Measurements from ENCODE around the gene PSPH. TPM values are rescaled to one million over a fixed set of nuclear protein-coding genes. Genes with fewer than 3 reads are reported as not detected.

PSPH gene
- total and polyA plus RNA-seq, 4 donors, result 5.5 to 35.9 (median 9.0) TPM

DNA sequence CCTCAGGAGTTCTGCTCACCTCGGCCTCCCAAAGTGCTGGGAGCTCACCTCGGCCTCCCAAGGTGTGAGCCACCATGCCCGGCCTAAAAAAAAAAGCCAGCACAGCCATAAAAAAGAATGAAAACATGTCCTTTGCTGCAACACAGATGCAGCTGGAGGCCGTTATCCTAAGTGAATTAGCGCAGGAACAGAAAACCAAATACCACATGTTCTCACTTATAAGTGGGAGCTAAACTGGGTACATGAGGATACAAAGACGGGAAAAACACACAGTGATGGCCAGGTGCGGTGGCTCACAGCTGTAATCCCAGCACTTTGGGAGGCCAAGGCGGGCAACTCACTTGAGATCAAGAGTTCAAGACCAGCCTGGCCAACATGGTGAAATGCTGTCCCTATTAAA, 20.9 kb downstream of the PSPH start:
- Histone ChIP-seq H3K36me3 (ENCODE audit: control insufficient read depth in 4 of 4, insufficient read depth in 3 of 4, low read depth in 1 of 4, low read length in 3 of 4) (peaks cover 0 to 3% (median 0%) of the 10 kb centered on the region in 4 donors), H3K4me3 (ENCODE audit: low read depth in 1 of 3, low read length in 3 of 3) (no peak overlapping the region), H3K9ac (ENCODE audit: low read depth in 1 of 2, low read length in 2 of 2) (no peak overlapping the region), H3K4me1 (ENCODE audit: control insufficient read depth in 4 of 4, insufficient read depth in 4 of 4, low read length in 3 of 4) (peaks cover 7 to 18% (median 15%) of the 10 kb centered on the region in 4 donors), H3K9me3 (ENCODE audit: control insufficient read depth in 4 of 4, low read length in 3 of 4) (no peaks in the 10 kb centered on the region), H3K27me3 (ENCODE audit: control insufficient read depth in 4 of 4, insufficient read depth in 4 of 4, low read length in 3 of 4) (no peaks in the 10 kb centered on the region), H3K27ac (ENCODE audit: low read depth in 1 of 2, low read length in 2 of 2) (no peak overlapping the region)
- DNase-seq (ENCODE audit: low spot score), result no peak
- WGBS, result 97% methylated on average over 8 of the region's 8 CpGs
- TF ChIP-seq, protein P1, sequence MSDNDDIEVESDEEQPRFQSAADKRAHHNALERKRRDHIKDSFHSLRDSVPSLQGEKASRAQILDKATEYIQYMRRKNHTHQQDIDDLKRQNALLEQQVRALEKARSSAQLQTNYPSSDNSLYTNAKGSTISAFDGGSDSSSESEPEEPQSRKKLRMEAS (IDR thresholded peaks at IDR 0.05), result no peak
- no peak for TF ChIP-seq GABPA (IDR thresholded peaks at IDR 0.05 in 1 of 2, conservative IDR thresholded peaks at IDR 0.05 in 1 of 2)
- no peak for TF ChIP-seq TAF1 (conservative IDR thresholded peaks at IDR 0.05)
- TF ChIP-seq RXRA (IDR thresholded peaks at IDR 0.05), result no peak
- TF ChIP-seq HNF4G (IDR thresholded peaks at IDR 0.05), result no peak
- TF ChIP-seq, protein P2, sequence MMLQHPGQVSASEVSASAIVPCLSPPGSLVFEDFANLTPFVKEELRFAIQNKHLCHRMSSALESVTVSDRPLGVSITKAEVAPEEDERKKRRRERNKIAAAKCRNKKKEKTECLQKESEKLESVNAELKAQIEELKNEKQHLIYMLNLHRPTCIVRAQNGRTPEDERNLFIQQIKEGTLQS (IDR thresholded peaks at IDR 0.05), result no peak
- TF ChIP-seq EGR1 (IDR thresholded peaks at IDR 0.05; ENCODE audit: low read depth in 2 of 2), result no peak
- TF ChIP-seq NR2F2 (IDR thresholded peaks at IDR 0.05), result no peak
- TF ChIP-seq FOXA2 (IDR thresholded peaks at IDR 0.05), result no peak

DNA sequence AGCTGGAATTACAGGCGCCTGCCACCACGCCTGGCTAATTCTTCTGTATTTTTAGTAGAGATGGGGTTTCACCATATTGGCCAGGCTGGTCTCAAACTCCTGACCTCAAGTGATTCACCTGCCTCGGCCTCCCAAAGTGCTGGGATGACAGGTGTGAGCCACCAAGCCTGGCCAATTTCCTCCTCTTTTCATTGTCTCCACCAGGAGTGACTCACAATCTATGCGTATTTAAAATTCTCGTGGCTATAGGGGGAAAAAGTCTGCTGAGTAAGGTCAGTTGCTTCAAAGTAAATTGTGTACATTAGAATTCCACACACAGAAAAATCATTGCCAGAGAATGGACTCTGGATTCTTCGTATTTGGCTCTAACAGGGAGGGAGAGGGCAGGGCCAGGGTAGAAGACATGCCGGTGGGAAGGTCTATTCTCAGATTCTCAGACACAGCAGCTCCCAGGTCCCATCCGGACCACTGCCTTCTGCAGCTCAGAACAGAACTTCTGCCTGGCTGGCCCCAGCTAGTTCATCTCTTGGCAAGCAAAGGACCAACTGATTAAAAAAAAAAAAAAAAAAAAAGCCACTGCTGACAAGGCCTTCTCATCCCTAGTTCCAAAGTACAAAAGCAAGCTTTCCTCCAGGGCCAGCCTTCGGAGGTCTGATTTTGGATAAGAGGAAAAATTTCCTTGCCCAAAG, 22.2 kb downstream of the PSPH start:
- Histone ChIP-seq H3K4me3 (ENCODE audit: low read depth in 1 of 3, low read length in 3 of 3) (no peak overlapping the region), H3K9me3 (ENCODE audit: control insufficient read depth in 4 of 4, low read length in 3 of 4) (no peaks in the 10 kb centered on the region), H3K4me1 (ENCODE audit: control insufficient read depth in 4 of 4, insufficient read depth in 4 of 4, low read length in 3 of 4) (peaks cover 7 to 18% (median 15%) of the 10 kb centered on the region in 4 donors), H3K36me3 (ENCODE audit: control insufficient read depth in 4 of 4, insufficient read depth in 3 of 4, low read depth in 1 of 4, low read length in 3 of 4) (peaks cover 0 to 3% (median 0%) of the 10 kb centered on the region in 4 donors), H3K9ac (ENCODE audit: low read depth in 1 of 2, low read length in 2 of 2) (no peak overlapping the region), H3K27ac (ENCODE audit: low read depth in 1 of 2, low read length in 2 of 2) (no peak overlapping the region), H3K27me3 (ENCODE audit: control insufficient read depth in 4 of 4, insufficient read depth in 4 of 4, low read length in 3 of 4) (no peaks in the 10 kb centered on the region)
- DNase-seq (ENCODE audit: low spot score), result peak; percentile 38
- WGBS, result 50% methylated on average over 9 of the region's 9 CpGs
- TF ChIP-seq, protein P3, sequence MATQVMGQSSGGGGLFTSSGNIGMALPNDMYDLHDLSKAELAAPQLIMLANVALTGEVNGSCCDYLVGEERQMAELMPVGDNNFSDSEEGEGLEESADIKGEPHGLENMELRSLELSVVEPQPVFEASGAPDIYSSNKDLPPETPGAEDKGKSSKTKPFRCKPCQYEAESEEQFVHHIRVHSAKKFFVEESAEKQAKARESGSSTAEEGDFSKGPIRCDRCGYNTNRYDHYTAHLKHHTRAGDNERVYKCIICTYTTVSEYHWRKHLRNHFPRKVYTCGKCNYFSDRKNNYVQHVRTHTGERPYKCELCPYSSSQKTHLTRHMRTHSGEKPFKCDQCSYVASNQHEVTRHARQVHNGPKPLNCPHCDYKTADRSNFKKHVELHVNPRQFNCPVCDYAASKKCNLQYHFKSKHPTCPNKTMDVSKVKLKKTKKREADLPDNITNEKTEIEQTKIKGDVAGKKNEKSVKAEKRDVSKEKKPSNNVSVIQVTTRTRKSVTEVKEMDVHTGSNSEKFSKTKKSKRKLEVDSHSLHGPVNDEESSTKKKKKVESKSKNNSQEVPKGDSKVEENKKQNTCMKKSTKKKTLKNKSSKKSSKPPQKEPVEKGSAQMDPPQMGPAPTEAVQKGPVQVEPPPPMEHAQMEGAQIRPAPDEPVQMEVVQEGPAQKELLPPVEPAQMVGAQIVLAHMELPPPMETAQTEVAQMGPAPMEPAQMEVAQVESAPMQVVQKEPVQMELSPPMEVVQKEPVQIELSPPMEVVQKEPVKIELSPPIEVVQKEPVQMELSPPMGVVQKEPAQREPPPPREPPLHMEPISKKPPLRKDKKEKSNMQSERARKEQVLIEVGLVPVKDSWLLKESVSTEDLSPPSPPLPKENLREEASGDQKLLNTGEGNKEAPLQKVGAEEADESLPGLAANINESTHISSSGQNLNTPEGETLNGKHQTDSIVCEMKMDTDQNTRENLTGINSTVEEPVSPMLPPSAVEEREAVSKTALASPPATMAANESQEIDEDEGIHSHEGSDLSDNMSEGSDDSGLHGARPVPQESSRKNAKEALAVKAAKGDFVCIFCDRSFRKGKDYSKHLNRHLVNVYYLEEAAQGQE (IDR thresholded peaks at IDR 0.05), result no peak
- TF ChIP-seq, protein P1 (IDR thresholded peaks at IDR 0.05), result no peak
- TF ChIP-seq YY1 (IDR thresholded peaks at IDR 0.05) (peak; percentile 35), TAF1 (conservative IDR thresholded peaks at IDR 0.05) (no peak), HNF4A (conservative IDR thresholded peaks at IDR 0.05) (peak; percentile 81 to 91), RXRA (IDR thresholded peaks at IDR 0.05) (peak in 1 of 2 donors; percentile 22), FOXA2 (IDR thresholded peaks at IDR 0.05) (no peak), SP1 (IDR thresholded peaks at IDR 0.05) (peak; percentile 76), JUND (IDR thresholded peaks at IDR 0.05) (peak in 1 of 2 donors; percentile 4), FOXA1 (IDR thresholded peaks at IDR 0.05) (no peak), EGR1 (IDR thresholded peaks at IDR 0.05; ENCODE audit: low read depth in 2 of 2) (no peak), NR2F2 (IDR thresholded peaks at IDR 0.05) (no peak), HNF4G (IDR thresholded peaks at IDR 0.05) (peak; percentile 74), RAD21 (IDR thresholded peaks at IDR 0.05) (no peak), GABPA (IDR thresholded peaks at IDR 0.05 in 1 of 2, conservative IDR thresholded peaks at IDR 0.05 in 1 of 2) (no peak)
- TF ChIP-seq, protein P4, sequence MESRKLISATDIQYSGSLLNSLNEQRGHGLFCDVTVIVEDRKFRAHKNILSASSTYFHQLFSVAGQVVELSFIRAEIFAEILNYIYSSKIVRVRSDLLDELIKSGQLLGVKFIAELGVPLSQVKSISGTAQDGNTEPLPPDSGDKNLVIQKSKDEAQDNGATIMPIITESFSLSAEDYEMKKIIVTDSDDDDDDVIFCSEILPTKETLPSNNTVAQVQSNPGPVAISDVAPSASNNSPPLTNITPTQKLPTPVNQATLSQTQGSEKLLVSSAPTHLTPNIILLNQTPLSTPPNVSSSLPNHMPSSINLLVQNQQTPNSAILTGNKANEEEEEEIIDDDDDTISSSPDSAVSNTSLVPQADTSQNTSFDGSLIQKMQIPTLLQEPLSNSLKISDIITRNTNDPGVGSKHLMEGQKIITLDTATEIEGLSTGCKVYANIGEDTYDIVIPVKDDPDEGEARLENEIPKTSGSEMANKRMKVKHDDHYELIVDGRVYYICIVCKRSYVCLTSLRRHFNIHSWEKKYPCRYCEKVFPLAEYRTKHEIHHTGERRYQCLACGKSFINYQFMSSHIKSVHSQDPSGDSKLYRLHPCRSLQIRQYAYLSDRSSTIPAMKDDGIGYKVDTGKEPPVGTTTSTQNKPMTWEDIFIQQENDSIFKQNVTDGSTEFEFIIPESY (IDR thresholded peaks at IDR 0.05), result no peak
- TF ChIP-seq, protein P5, sequence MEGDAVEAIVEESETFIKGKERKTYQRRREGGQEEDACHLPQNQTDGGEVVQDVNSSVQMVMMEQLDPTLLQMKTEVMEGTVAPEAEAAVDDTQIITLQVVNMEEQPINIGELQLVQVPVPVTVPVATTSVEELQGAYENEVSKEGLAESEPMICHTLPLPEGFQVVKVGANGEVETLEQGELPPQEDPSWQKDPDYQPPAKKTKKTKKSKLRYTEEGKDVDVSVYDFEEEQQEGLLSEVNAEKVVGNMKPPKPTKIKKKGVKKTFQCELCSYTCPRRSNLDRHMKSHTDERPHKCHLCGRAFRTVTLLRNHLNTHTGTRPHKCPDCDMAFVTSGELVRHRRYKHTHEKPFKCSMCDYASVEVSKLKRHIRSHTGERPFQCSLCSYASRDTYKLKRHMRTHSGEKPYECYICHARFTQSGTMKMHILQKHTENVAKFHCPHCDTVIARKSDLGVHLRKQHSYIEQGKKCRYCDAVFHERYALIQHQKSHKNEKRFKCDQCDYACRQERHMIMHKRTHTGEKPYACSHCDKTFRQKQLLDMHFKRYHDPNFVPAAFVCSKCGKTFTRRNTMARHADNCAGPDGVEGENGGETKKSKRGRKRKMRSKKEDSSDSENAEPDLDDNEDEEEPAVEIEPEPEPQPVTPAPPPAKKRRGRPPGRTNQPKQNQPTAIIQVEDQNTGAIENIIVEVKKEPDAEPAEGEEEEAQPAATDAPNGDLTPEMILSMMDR (IDR thresholded peaks at IDR 0.05; ENCODE audit: low read depth, low read length, missing input control), result no peak
- TF ChIP-seq, protein P2 (IDR thresholded peaks at IDR 0.05), result no peak

Data from liver (tissue), 9 donors.